IPS-18a (cell line): ENCODE results near the gene KDM2A.

Experiments used
- H3K27ac ChIP-seq: one replicate; pipeline ENCODE4 v1.5.1; 2013; ENCODE audit warnings: low read length
- H3K27me3 ChIP-seq: one replicate; pipeline ENCODE4 v1.6.1; 2013; ENCODE audit warnings: mild to moderate bottlenecking, low read length; ENCODE audit not compliant: control insufficient read depth, insufficient read depth
- H3K36me3 ChIP-seq: one replicate; pipeline ENCODE4 v1.6.1; 2013; ENCODE audit warnings: low read depth, low read length; ENCODE audit not compliant: control insufficient read depth
- H3K4me1 ChIP-seq: one replicate; pipeline ENCODE4 v1.6.1; 2013; ENCODE audit warnings: low read depth, low read length; ENCODE audit not compliant: control insufficient read depth
- H3K4me3 ChIP-seq: one replicate; pipeline ENCODE4 v1.5.1; 2013; ENCODE audit warnings: low read length
- H3K9ac ChIP-seq: one replicate; pipeline ENCODE4 v1.6.1; 2013; ENCODE audit warnings: mild to moderate bottlenecking, low read length, moderate library complexity
- H3K9me3 ChIP-seq: one replicate; pipeline ENCODE4 v1.6.1; 2013; ENCODE audit warnings: low read depth, low read length; ENCODE audit not compliant: control insufficient read depth

Gene KDM2A

DNA sequence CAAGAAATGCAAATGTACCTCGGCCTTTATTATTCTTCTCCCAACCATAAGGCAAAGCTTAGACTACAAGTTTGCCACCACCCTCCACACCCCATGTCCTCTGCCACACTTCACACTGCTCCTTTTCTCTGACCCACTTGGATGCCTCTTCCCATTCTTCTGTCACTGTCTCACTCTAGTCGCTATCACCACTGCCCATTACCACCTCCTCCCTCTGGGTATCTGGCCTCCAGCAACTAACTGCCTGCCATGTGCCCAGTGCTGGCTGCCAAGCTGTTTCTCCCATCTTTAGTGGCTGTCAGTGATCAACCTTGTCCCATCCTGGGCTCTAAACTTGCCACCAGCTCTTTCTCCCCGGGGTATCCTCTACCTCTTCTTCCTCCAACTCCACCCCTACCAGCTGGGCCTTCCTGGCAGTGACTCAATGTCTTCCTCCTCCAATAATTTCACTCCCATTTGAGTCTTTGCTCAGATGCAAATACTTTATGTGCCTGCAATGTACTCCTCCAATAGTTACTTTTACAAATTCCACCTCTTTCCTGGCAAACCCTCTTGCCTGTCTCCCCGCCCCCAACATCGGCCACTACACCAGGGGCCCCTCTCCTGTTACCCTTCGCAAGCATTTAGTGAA, 20.1 kb upstream of the KDM2A start:
- Histone ChIP-seq H3K4me1 (no peaks in the 10 kb centered on the region), H3K9ac (no peak overlapping the region), H3K9me3 (no peaks in the 10 kb centered on the region), H3K36me3 (no peaks in the 10 kb centered on the region), H3K4me3 (no peak overlapping the region), H3K27me3 (no peaks in the 10 kb centered on the region), H3K27ac (no peak overlapping the region)

DNA sequence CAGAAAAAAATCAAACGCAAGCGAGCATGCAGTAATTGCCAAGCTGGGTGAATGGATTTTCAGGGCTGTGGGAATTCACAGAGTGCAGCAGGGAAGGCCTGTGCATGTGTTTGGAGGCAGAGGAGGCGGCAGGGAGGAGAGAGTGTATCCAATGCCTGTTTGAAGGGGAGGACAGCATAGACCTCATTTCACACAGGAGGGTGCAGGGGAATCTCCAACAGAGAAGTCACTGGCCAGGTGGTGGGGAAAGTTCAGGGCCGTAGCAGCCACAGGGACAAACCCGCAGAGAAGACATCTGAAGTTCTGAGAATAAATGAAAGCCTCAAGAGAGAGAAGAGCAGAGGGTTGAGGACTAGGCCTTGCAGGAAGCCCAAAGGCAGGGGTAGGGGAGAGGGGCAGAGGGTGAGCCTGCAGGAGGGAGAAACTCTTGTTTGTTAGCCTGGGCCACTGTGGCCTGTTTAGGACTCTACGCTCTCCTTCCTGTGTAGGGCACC, 19.2 kb upstream of the KDM2A start:
- Histone ChIP-seq H3K4me1 (no peaks in the 10 kb centered on the region), H3K27me3 (no peaks in the 10 kb centered on the region), H3K27ac (no peak overlapping the region), H3K9ac (no peak overlapping the region), H3K9me3 (no peaks in the 10 kb centered on the region), H3K36me3 (no peaks in the 10 kb centered on the region), H3K4me3 (no peak overlapping the region)

DNA sequence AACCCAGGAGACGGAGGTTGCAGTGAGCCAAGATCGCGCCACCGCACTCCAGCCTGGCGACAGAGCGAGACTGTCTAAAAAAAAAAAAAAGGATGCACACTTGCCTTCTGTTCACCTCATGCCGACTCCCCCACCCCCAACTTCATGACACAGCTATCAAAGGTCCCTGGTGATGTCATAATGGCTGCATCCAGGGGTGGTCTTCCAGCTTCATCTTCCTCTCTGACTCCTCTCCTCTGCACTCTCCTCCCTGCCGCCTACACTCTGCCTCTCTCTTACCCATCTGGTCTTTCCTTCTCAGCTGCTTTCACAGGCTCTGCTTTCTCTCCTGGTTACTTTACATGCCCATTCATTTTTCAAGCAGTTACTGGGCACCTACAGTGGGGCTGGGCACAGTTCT, 16.4 kb upstream of the KDM2A start:
- Histone ChIP-seq H3K27me3 (no peaks in the 10 kb centered on the region), H3K9ac (no peak overlapping the region), H3K9me3 (no peaks in the 10 kb centered on the region), H3K27ac (no peak overlapping the region), H3K36me3 (no peaks in the 10 kb centered on the region), H3K4me3 (no peak overlapping the region), H3K4me1 (no peaks in the 10 kb centered on the region)

DNA sequence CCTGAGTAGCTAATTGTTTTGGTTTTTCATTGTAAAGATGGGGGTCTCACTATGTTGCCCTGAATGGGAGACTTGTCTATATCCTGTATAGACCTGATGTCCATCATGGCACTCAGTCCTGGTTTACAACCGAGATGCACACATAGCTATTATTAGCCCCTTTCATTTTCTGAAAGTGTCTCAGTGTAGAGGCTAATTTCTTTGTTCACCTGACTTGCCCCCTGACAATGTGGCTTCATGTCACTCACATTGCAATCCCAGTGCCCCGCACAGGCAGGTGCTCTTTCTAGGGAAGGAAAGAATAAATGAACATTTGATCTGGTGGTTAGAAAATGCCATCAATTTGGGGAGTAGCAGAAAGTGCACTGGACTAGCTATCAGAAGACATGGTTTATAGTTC, 13.1 kb upstream of the KDM2A start:
- Histone ChIP-seq H3K9me3 (no peaks in the 10 kb centered on the region), H3K4me3 (no peak overlapping the region), H3K36me3 (no peaks in the 10 kb centered on the region), H3K9ac (no peak overlapping the region), H3K4me1 (no peaks in the 10 kb centered on the region), H3K27ac (no peak overlapping the region), H3K27me3 (no peaks in the 10 kb centered on the region)

DNA sequence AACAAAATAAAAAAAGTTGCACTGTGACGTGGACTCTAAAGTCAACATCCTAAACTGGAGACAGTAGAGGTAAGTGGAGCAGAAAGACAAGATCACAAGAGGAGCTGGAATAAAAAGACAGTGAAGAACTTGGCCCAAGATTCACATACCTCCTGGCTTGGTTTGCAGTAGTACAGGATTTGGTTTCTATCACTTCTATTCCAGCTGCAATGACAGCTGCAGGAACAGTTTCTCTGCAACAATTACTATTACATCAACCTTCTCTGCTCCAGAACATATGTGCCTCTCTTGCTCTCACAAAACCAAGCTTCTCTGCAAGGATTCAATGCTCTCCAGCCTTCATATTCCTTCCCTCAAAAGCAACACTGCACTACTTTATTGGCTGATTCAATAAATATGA, 7.8 kb upstream of the KDM2A start:
- Histone ChIP-seq H3K27me3 (no peaks in the 10 kb centered on the region), H3K4me3 (no peak overlapping the region), H3K4me1 (no peaks in the 10 kb centered on the region), H3K36me3 (no peaks in the 10 kb centered on the region), H3K9ac (no peak overlapping the region), H3K27ac (no peak overlapping the region), H3K9me3 (no peaks in the 10 kb centered on the region)

DNA sequence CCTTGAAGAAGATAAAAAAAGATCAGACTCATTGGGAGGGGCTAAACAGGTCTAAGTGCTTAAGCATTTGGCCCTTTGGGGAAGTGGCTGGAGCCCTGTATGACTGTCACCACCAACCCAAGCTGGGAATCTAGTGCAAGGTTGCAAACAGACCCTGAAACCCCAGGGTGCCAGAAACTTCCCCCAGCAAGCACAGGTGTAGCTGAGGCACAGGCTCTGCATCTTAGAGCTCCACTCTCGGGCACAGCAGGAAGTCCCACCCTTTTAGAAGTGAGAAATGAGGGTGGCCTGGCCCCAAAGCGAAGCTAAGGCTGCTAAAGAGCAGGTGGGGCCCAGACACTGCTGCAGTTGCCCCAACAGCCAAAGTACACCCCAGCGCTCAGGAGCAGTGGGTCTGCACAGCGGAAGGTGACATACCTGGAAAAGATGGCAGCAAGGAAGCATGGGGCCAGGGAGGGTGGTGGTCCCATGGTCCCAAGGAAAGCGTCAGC, 5.8 kb upstream of the KDM2A start:
- H3K36me3 ChIP-seq: no peaks in the 10 kb centered on the region
- no peak overlapping the region for H3K4me3 ChIP-seq
- peaks cover 6% of the 10 kb centered on the region for H3K4me1 ChIP-seq
- H3K27ac ChIP-seq: no peak overlapping the region
- no peaks in the 10 kb centered on the region for H3K9me3 ChIP-seq
- H3K27me3 ChIP-seq: peaks cover 11% of the 10 kb centered on the region
- no peak overlapping the region for H3K9ac ChIP-seq

DNA sequence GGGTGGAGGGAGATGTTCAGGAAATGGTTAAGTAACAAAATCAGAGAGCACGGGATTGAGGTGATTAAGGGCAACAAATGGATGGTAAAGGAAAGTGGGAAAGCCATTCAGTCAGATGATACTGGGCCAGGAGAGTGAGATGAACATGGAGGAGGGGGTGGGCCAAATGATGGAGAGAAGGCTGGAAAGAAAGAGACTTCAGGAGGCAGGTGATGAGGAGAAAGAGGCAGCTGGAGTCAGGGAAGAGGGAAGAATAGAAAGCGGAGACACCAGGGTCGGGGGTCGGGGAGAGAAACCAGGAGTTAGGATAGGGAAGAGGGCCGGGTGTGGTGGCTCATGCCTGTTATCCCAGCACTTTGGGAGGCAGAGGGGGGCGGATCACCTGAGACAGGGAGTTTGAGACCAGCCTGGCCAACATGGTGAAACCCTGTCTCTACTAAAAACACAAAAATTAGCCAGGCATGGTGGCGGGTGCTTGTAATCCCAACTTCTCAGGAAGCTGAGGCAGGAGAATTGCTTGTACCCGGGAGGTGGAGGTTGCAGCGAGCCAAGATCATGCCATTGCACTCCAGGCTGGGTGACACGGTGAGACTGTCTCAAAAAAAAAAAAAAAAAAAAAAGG, 4.7 kb upstream of the KDM2A start:
- Histone ChIP-seq H3K4me3 (no peak overlapping the region), H3K4me1 (peaks cover 6% of the 10 kb centered on the region), H3K27ac (no peak overlapping the region), H3K9me3 (no peaks in the 10 kb centered on the region), H3K27me3 (peaks cover 11% of the 10 kb centered on the region), H3K9ac (no peak overlapping the region), H3K36me3 (no peaks in the 10 kb centered on the region)

DNA sequence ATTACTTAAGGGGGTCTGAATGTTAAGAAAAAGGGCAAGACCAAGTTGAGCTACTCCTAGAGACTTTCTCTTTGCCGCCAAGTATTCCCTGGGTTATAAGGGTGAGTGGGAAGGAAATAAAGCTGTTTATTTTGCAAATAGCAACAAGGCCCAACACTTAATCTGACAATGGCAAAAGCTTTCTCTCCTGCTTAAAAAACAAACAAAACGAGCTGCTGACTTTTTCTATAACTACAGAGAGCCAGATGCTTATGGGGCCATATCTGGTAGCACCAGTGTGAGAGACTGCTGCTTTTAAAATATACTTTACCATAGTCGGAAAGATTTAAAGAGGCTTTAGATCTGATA, 2.3 kb upstream of the KDM2A start:
- Histone ChIP-seq H3K27me3 (peaks cover 11% of the 10 kb centered on the region), H3K36me3 (no peaks in the 10 kb centered on the region), H3K4me1 (peaks cover 10% of the 10 kb centered on the region), H3K27ac (no peak overlapping the region), H3K4me3 (no peak overlapping the region), H3K9me3 (no peaks in the 10 kb centered on the region), H3K9ac (no peak overlapping the region)

DNA sequence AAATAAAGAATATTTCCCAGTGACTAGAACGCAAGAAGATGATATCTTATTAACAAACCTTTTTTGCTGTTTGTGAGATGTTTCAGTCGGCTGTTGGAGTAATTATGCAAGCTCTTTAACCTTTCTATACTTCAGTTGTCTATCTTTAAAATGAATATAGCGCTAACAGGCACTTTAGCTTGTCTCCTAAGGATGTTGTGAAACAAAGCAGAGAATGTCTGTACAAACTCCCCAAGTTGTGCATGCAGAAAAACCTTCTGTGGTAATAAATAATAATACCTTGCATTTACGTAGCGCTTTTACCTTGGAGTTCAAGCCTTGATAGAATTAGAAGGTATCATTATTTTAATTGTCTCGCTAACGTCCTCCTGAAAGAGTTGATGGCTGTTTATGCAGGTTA, 1.9 kb upstream of the KDM2A start:
- no peaks in the 10 kb centered on the region for H3K36me3 ChIP-seq
- no peak overlapping the region for H3K27ac ChIP-seq
- peak overlapping the region; percentile 58 for H3K4me3 ChIP-seq
- H3K27me3 ChIP-seq: peaks cover 11% of the 10 kb centered on the region
- peaks cover 10% of the 10 kb centered on the region for H3K4me1 ChIP-seq
- H3K9me3 ChIP-seq: no peaks in the 10 kb centered on the region
- peak overlapping the region; percentile 2 for H3K9ac ChIP-seq

DNA sequence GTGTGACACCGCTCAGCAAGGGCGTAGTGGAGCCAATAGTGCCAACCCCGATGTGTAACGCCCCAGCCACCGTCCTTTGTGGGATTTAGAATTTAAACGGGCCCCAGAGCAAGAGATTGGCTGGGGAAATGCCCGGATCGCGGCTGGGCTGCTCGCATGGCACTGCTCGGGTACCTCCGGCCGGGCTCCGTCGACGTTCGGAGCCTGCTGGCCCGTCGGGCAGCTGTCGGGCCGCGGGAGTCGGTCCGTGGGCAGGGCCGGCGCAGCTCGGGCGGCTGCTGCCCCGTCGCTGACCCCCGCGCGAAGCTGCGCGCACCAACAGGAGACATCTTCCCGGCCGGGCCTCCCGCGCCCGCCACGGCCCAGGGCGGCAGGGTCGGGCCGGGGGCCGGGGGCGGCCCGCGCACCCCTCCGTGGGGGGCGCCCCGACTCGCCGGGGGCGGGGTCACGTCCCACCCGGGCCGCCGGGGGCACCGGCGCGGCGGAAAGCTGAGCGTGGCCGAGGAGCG, 1.3 kb upstream of the KDM2A start:
- Histone ChIP-seq H3K27me3 (peaks cover 11% of the 10 kb centered on the region), H3K4me3 (peak overlapping the region; percentile 58), H3K9me3 (no peaks in the 10 kb centered on the region), H3K4me1 (peaks cover 10% of the 10 kb centered on the region), H3K9ac (peak overlapping the region; percentile 58), H3K27ac (no peak overlapping the region), H3K36me3 (no peaks in the 10 kb centered on the region)

DNA sequence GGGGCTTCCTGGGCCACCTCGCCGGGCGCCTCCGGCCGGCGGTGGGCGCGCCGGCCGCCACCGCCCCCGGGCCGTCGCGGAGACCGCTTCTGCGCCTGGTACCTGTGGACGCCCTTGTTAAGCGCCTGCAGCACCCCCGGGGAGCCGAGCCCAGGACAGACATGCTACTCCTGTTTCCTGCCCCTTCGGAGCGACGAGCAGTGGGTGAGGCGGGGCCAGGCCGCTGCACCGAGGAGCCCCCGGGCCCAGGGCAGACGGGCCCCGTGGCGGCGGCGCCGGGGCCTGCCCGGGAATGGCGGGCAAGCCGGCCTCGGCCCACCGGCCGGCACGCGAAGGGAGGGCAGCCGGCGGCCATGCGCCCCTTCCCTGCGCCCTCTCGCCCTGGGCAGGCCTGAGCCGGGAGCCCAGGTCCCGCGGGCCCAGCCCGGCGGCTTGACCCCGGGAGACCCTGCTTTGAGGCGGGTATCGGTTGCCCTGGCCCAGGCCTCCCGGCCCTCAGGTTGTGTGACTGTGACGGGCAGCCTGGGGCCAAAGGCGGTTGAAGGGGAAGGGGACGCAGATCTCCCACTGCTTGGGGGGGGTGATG, 789 bp upstream of the KDM2A start:
- Histone ChIP-seq H3K4me1 (peaks cover 10% of the 10 kb centered on the region), H3K9ac (peak overlapping the region; percentile 58), H3K27me3 (peaks cover 11% of the 10 kb centered on the region), H3K4me3 (peak overlapping the region; percentile 56), H3K36me3 (no peaks in the 10 kb centered on the region), H3K27ac (no peak overlapping the region), H3K9me3 (no peaks in the 10 kb centered on the region)
